ENCODE results near the gene CHMP3.

- TF ChIP-seq JUND (IDR thresholded peaks at IDR 0.05; ENCODE audit: low read length) (no peak), CTCF (IDR thresholded peaks at IDR 0.05; ENCODE audit: control extremely low read depth in 1 of 3, insufficient read depth in 1 of 3, low read depth in 1 of 3, low read length in 3 of 3) (no peak), EZH2 (IDR thresholded peaks at IDR 0.05; ENCODE audit: low read depth, low read length, severe bottlenecking) (no peak), SIX5 (IDR thresholded peaks at IDR 0.05; ENCODE audit: low read depth, low read length) (no peak)
Measured at GRCh38 chr2:86525421-86526340, 37.6 kb downstream of the CHMP3 start.

All from H1 (cell line).